Measurements from ENCODE around the gene NFATC4.

DNA sequence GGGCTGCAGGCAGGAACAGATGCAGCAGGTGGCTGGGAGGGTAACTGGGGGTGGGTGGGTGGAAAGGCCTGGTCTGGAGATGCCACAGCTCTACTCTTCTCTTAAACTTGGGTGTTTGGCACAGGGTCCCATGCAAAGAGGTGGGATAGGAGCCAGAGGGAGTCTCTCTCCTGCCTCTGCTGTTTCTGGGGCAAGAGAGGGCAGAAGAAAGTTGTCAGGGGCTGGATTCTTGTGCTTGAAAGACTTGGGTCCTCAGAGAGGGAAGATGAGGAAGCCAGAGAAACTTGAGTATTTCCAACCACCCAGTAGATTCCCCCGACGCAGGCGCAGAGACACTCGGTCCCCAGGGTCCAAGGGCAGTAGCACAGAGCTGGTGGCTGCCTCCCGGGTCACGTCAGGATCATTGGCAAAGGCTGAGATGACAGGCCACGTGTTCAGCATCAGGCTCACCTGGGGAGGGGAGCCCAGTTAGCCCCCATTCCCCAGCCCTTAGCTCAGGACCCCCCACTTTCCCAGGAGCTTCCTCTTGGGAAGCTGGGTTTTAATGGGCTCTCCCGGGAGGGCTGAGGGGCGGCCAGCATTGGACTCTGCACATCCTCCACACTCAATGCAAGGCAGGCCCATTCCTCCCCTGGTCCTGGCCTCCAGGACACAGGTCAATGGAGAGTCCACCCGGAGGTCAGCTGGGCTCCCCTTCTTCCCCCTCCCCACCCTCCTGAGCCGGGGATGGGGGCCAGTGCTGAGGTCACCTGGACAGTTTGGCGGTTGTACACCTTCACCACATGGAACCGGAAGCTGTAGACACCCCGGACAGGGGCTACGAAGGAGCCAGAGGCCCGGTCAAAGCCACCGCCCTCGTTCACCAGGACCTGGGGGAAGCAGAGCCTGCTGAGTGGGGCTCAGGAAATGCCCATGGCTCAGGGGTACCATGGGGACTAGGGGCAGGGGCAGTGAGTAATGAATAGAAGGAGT, 59.8 kb downstream of the NFATC4 start:
- TF ChIP-seq, protein P1, sequence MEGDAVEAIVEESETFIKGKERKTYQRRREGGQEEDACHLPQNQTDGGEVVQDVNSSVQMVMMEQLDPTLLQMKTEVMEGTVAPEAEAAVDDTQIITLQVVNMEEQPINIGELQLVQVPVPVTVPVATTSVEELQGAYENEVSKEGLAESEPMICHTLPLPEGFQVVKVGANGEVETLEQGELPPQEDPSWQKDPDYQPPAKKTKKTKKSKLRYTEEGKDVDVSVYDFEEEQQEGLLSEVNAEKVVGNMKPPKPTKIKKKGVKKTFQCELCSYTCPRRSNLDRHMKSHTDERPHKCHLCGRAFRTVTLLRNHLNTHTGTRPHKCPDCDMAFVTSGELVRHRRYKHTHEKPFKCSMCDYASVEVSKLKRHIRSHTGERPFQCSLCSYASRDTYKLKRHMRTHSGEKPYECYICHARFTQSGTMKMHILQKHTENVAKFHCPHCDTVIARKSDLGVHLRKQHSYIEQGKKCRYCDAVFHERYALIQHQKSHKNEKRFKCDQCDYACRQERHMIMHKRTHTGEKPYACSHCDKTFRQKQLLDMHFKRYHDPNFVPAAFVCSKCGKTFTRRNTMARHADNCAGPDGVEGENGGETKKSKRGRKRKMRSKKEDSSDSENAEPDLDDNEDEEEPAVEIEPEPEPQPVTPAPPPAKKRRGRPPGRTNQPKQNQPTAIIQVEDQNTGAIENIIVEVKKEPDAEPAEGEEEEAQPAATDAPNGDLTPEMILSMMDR (conservative IDR thresholded peaks at IDR 0.05; ENCODE audit: low read depth, low read length) = no peak
- TF ChIP-seq POLR2A (IDR thresholded peaks at IDR 0.05; ENCODE audit: low read depth, low read length) (no peak), RFX5 (IDR thresholded peaks at IDR 0.05; ENCODE audit: low read depth, low read length) (no peak), SMC3 (IDR thresholded peaks at IDR 0.05; ENCODE audit: low read depth, low read length) (no peak), FOS (IDR thresholded peaks at IDR 0.05; ENCODE audit: low read depth, low read length) (no peak)

Measured in IMR-90 (cell line).